Breast epithelium (tissue), 4 donors: Measurements from ENCODE around the gene KIF21A. TPM values are rescaled to one million over a fixed set of nuclear protein-coding genes. Genes with fewer than 3 reads are reported as not detected.

Experiments
- DNase-seq, 2 donors: peaks; one replicate each; pipeline ENCODE4 v3.0.0-alpha.2; 2019; ENCODE audit warnings: low spot score in 2 of 2
- H3K27ac ChIP-seq, 2 donors: fragments of 200-600 bp; sonication (generic) in 1 of 2; one replicate each; pipeline ENCODE4 v1.5.1; 2016 to 2019; ENCODE audit warnings: mild to moderate bottlenecking in 1 of 2
- H3K27me3 ChIP-seq, 2 donors: fragments of 200-600 bp; sonication (generic) in 1 of 2; one replicate each; pipeline versions ENCODE4 v1.5.1 to v1.6.0; 2017 to 2019; ENCODE audit warnings: control low read depth in 1 of 2, mild to moderate bottlenecking in 1 of 2
- H3K36me3 ChIP-seq: fragments of 200-600 bp; one replicate; pipeline ENCODE4 v1.5.1; 2019
- H3K4me1 ChIP-seq, 2 donors: fragments of 200-600 bp; sonication (generic); one replicate each; pipeline ENCODE4 v1.5.1; 2016 to 2019; ENCODE audit warnings: control low read depth in 1 of 2
- H3K4me3 ChIP-seq, 3 donors: fragments of 200-600 bp; sonication (generic); 1 replicate in 2 of 3; 2 replicates in 1 of 3; pipeline ENCODE4 v1.5.1; 2016 to 2019; ENCODE audit warnings: mild to moderate bottlenecking in 3 of 3, moderate library complexity in 2 of 3
- H3K9me3 ChIP-seq, 2 donors: fragments of 200-600 bp; sonication (generic) in 1 of 2; one replicate each; pipeline ENCODE4 v1.5.1; 2016 to 2019; ENCODE audit warnings: control low read depth in 1 of 2
- CTCF ChIP-seq, 3 donors: fragments of 450-650 bp; IDR thresholded peaks; one replicate each; pipeline ENCODE4 v1.5.1; 2016 to 2017; ENCODE audit warnings: antibody characterized with exemption in 3 of 3, mild to moderate bottlenecking in 3 of 3, moderate library complexity in 3 of 3
- POLR2A ChIP-seq: fragments of 450-650 bp; IDR thresholded peaks from one replicate; pipeline ENCODE4 v1.6.1; 2016; ENCODE audit warnings: antibody characterized with exemption, mild to moderate bottlenecking, moderate library complexity
- POLR2AphosphoS5 ChIP-seq, 3 donors: sonication (generic); formaldehyde crosslinking; IDR thresholded peaks; one replicate each; pipeline ENCODE4 v1.6.1; 2017; ENCODE audit warnings: antibody characterized with exemption in 3 of 3
- intact Hi-C: fragments of 100-400 bp; cut with DNase I; formaldehyde crosslinking; loops from one replicate; pipeline ENCODE4 v1.15.1; 2023; ENCODE audit warnings: low total_unique reads
- total RNA-seq, 3 donors: library from RNA; depleted of rRNA; stranded (reverse); fragments of >200 nt; gene quantifications; one replicate each; pipeline ENCODE4 v1.1.0, GENCODE V29; 2016

The KIF21A gene
- total RNA-seq, 3 donors from 2014 or later, result 10.2 to 23.7 (median 11.7) TPM

DNA sequence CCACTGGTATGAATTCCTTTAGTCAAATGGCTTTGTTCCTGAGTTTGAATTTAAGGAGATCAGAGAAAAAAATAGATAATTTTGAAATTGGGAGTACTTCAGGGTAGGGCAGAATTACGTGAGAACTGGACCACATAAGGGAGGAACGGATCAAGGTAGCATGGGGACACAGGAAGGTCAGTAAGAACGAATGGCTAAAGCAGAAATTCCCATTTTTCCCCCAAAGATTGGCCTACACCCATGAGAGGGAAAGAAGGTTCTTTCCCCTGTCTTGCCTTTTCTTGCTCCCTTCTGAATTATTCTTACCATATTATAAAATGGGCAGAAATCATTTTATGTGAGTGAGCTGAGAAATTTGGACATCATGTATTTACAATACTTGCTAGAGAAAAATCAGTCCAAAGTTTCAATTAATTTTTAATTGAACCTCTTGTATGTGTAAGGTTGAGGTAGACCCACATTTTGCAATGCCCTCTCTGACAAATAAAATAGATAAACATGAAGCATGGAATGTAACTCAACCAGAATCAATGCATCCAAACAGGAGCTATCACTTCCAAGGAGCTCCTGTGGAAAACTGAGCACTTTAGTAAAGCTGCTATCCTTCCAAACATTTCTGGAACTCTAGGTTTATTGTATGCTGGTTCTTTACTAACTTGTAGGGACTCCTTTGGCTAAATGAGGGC is 93.8 kb downstream of the KIF21A start:
- DNase-seq, result no peak
- TF ChIP-seq CTCF (IDR thresholded peaks at IDR 0.05) (no peak), POLR2AphosphoS5 (IDR thresholded peaks at IDR 0.05) (no peak), POLR2A (no peak)
- no peaks in the 10 kb centered on the region for H3K9me3 ChIP-seq
- no peaks in the 10 kb centered on the region for H3K27me3 ChIP-seq
- no peak overlapping the region for H3K27ac ChIP-seq
- H3K4me1 ChIP-seq, result no peaks in the 10 kb centered on the region
- no peaks in the 10 kb centered on the region for H3K36me3 ChIP-seq
- intact Hi-C loops, result no loop called here
- no peak overlapping the region for H3K4me3 ChIP-seq

DNA sequence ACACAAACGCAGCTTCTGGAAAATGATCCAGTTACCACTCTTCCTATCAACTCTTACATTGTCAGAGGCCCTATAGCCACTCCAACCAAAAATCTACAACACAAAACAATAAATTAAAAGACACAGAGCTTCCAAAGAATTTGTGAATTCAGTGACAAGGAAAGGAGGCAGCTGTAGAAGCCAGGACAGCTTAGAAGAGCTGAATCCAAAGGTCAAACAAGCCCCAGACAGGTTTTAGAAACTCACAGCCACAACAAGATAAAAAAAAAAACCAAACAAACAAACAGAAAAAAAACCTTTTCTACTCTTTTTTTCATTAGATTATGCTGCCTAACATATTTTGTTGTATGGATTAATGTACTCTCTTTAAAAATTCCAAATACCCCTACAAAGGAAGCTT is 94.4 kb downstream of the KIF21A start:
- no peak for TF ChIP-seq POLR2A
- no peak overlapping the region for H3K4me3 ChIP-seq

DNA sequence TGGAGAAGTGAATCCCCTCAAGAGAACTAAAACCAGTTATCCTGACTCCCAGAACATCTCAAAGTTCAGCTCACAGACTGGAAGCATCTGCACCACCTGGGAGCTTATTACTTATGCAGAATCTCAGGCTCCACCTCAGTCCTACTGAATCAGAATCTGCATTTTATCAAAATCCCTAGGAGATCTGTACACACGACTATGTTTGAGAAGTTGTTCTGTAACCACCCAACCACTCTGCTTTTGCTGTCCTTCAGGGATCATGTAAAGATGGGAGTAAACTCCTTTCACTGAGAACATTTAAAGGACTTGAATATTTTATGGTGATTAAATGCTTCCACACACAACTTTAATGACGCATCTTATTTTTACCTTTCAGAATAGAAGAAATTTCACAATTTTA is 98.0 kb downstream of the KIF21A start:
- TF ChIP-seq POLR2AphosphoS5 (IDR thresholded peaks at IDR 0.05), result no peak
- TF ChIP-seq POLR2A, result no peak
- no peak for TF ChIP-seq CTCF (IDR thresholded peaks at IDR 0.05)
- Histone ChIP-seq H3K36me3 (no peaks in the 10 kb centered on the region), H3K27me3 (no peaks in the 10 kb centered on the region), H3K4me1 (no peaks in the 10 kb centered on the region), H3K4me3 (no peak overlapping the region), H3K9me3 (no peaks in the 10 kb centered on the region), H3K27ac (no peak overlapping the region)
- no peak for DNase-seq
- intact Hi-C loops, result no loop called here

More for the DNA sequence above, 94.4 kb downstream of the KIF21A start:
- H3K27ac ChIP-seq, result no peak overlapping the region
- H3K9me3 ChIP-seq, result no peaks in the 10 kb centered on the region
- H3K27me3 ChIP-seq, result no peaks in the 10 kb centered on the region
- intact Hi-C loops, result no loop called here
- DNase-seq, result no peak
- H3K4me1 ChIP-seq, result no peaks in the 10 kb centered on the region
- H3K36me3 ChIP-seq, result no peaks in the 10 kb centered on the region

DNA sequence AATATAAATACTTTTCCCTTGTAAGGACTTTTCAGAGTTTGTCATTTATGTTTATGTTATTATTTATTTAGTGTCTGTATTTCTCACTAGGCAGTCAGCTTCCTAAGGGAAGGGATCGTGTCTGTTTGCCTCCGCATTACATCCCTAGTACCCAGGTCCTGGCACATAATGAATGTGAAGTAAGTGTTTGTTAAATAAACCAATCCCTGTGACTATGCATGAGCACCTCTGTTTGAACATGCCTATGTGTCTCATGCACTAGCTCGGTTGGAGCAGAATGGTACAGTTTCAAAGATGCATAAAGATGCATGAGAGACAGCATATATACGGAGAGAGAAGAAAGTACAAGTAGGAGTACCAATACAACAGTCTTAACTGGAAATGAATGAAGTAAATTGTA is 99.3 kb downstream of the KIF21A start:
- H3K27me3 ChIP-seq, result no peaks in the 10 kb centered on the region
- no peak for DNase-seq
- intact Hi-C loops, result no loop called here
- H3K9me3 ChIP-seq, result no peaks in the 10 kb centered on the region
- no peak overlapping the region for H3K27ac ChIP-seq
- no peak for TF ChIP-seq POLR2A
- TF ChIP-seq POLR2AphosphoS5 (IDR thresholded peaks at IDR 0.05), result no peak
- TF ChIP-seq CTCF (IDR thresholded peaks at IDR 0.05), result no peak
- no peak overlapping the region for H3K4me3 ChIP-seq
- H3K4me1 ChIP-seq, result no peaks in the 10 kb centered on the region
- no peaks in the 10 kb centered on the region for H3K36me3 ChIP-seq

DNA sequence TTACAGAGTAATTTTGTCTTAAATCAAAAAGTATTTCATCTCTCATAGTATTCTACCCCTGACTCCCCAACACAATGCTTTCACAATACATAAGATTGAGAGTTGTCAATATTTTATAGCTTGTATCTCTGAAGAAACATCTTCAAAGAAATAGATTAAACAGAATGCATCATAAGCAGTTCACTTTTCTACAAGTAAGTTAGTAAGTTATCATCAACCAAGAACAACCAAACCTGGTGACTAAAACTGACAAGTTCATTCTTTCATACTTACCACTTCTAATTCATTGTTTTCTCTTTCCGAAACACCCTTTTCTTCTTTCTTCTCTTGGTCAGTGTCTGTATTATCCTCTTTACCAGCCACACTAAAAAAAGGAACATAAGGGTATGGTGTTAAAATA is 101.2 kb downstream of the KIF21A start:
- intact Hi-C loops, result no loop called here
- H3K4me3 ChIP-seq, result no peak overlapping the region

More for the DNA sequence above, 101.2 kb downstream of the KIF21A start:
- DNase-seq, result no peak
- Histone ChIP-seq H3K27me3 (no peaks in the 10 kb centered on the region), H3K36me3 (no peaks in the 10 kb centered on the region), H3K9me3 (no peaks in the 10 kb centered on the region), H3K27ac (no peak overlapping the region), H3K4me1 (no peaks in the 10 kb centered on the region)
- no peak for TF ChIP-seq POLR2AphosphoS5 (IDR thresholded peaks at IDR 0.05)
- TF ChIP-seq POLR2A, result no peak
- TF ChIP-seq CTCF (IDR thresholded peaks at IDR 0.05), result no peak
